ENCODE measurements around the gene MERTK. TPM values are rescaled to one million over a fixed set of nuclear protein-coding genes. Genes with fewer than 3 reads are reported as not detected.
"Not testable (repeated sequence)": the region's sequence is repeated elsewhere in the genome, so short reads cannot be mapped to it uniquely, and the experiment has no call there.

The MERTK gene
- total RNA-seq, 1 donor from 2014 or later, result 4.2 TPM

GRCh38 chr2:111908578-111908977 lies 10.2 kb downstream of the MERTK start:
- no peak overlapping the region for H3K9ac ChIP-seq (ENCODE audit: low read depth in 1 of 3, low read length in 3 of 3)
- H3K27me3 ChIP-seq (ENCODE audit: control insufficient read depth in 3 of 3, insufficient read depth in 3 of 3, low read length in 3 of 3), result no peaks in the 10 kb centered on the region
- no peaks in the 10 kb centered on the region for H3K36me3 ChIP-seq (ENCODE audit: control insufficient read depth in 3 of 3, insufficient read depth in 3 of 3, low read length in 3 of 3)
- H3K4me3 ChIP-seq (ENCODE audit: low read length in 3 of 3), result no peak overlapping the region
- no peaks in the 10 kb centered on the region for H3K9me3 ChIP-seq (ENCODE audit: control insufficient read depth in 3 of 3, low read length in 3 of 3)
- H3K4me1 ChIP-seq (ENCODE audit: control insufficient read depth in 3 of 3, insufficient read depth in 3 of 3, low read length in 3 of 3), result peaks cover 0 to 6% (median 2%) of the 10 kb centered on the region in 3 donors
- H3K27ac ChIP-seq (ENCODE audit: low read depth, low read length), result no peak overlapping the region

- Histone ChIP-seq H3K27ac (ENCODE audit: low read depth, low read length) (no peak overlapping the region), H3K9me3 (ENCODE audit: control insufficient read depth in 3 of 3, low read length in 3 of 3) (no peaks in the 10 kb centered on the region), H3K36me3 (ENCODE audit: control insufficient read depth in 3 of 3, insufficient read depth in 3 of 3, low read length in 3 of 3) (no peaks in the 10 kb centered on the region), H3K4me3 (ENCODE audit: low read length in 3 of 3) (no peak overlapping the region), H3K27me3 (ENCODE audit: control insufficient read depth in 3 of 3, insufficient read depth in 3 of 3, low read length in 3 of 3) (no peaks in the 10 kb centered on the region), H3K9ac (ENCODE audit: low read depth in 1 of 3, low read length in 3 of 3) (no peak overlapping the region), H3K4me1 (ENCODE audit: control insufficient read depth in 3 of 3, insufficient read depth in 3 of 3, low read length in 3 of 3) (peaks cover 0 to 6% (median 2%) of the 10 kb centered on the region in 3 donors)
These were observed 10.7 kb downstream of the MERTK start for GRCh38 chr2:111909079-111909478.

DNA sequence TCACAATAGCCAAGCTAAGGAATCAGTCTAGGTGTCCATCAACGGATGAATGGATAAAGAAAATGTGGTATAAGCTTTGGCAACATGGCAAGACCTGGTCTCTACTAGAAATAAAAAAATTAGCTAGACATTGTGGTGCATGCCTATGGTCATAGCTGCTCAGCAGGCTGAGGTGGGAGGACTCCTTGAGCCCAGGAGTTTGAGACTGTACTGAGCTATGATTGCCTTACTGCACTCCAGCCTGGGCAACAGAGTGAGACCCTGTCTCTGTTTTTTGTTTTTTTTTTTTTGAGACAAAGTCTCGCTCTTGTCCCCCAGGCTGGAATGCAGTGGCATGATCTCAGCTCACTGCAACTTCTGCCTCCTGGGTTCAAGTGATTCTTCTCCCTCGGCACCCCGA lies 11.6 kb downstream of the MERTK start:
- H3K36me3 ChIP-seq (ENCODE audit: control insufficient read depth in 3 of 3, insufficient read depth in 3 of 3, low read length in 3 of 3); H3K27me3 ChIP-seq (ENCODE audit: control insufficient read depth in 3 of 3, insufficient read depth in 3 of 3, low read length in 3 of 3); H3K27ac ChIP-seq (ENCODE audit: low read depth, low read length); H3K9me3 ChIP-seq (ENCODE audit: control insufficient read depth in 3 of 3, low read length in 3 of 3); H3K4me3 ChIP-seq (ENCODE audit: low read length in 3 of 3); H3K9ac ChIP-seq (ENCODE audit: low read depth in 1 of 3, low read length in 3 of 3); H3K4me1 ChIP-seq (ENCODE audit: control insufficient read depth in 3 of 3, insufficient read depth in 3 of 3, low read length in 3 of 3): not testable (repeated sequence)

GRCh38 chr2:111910609-111911277 lies 12.3 kb downstream of the MERTK start:
- no peaks in the 10 kb centered on the region for H3K36me3 ChIP-seq (ENCODE audit: control insufficient read depth in 3 of 3, insufficient read depth in 3 of 3, low read length in 3 of 3)
- H3K9me3 ChIP-seq (ENCODE audit: control insufficient read depth in 3 of 3, low read length in 3 of 3), result no peaks in the 10 kb centered on the region
- no peak overlapping the region for H3K9ac ChIP-seq (ENCODE audit: low read depth in 1 of 3, low read length in 3 of 3)
- no peak overlapping the region for H3K4me3 ChIP-seq (ENCODE audit: low read length in 3 of 3)
- H3K27me3 ChIP-seq (ENCODE audit: control insufficient read depth in 3 of 3, insufficient read depth in 3 of 3, low read length in 3 of 3), result no peaks in the 10 kb centered on the region
- H3K27ac ChIP-seq (ENCODE audit: low read depth, low read length), result no peak overlapping the region
- peaks cover 0 to 6% (median 2%) of the 10 kb centered on the region in 3 donors for H3K4me1 ChIP-seq (ENCODE audit: control insufficient read depth in 3 of 3, insufficient read depth in 3 of 3, low read length in 3 of 3)

- not testable (repeated sequence) for H3K4me3 ChIP-seq (ENCODE audit: low read length in 3 of 3); H3K27ac ChIP-seq (ENCODE audit: low read depth, low read length); H3K27me3 ChIP-seq (ENCODE audit: control insufficient read depth in 3 of 3, insufficient read depth in 3 of 3, low read length in 3 of 3); H3K9ac ChIP-seq (ENCODE audit: low read depth in 1 of 3, low read length in 3 of 3); H3K36me3 ChIP-seq (ENCODE audit: control insufficient read depth in 3 of 3, insufficient read depth in 3 of 3, low read length in 3 of 3); H3K9me3 ChIP-seq (ENCODE audit: control insufficient read depth in 3 of 3, low read length in 3 of 3); H3K4me1 ChIP-seq (ENCODE audit: control insufficient read depth in 3 of 3, insufficient read depth in 3 of 3, low read length in 3 of 3)
These were observed 13.0 kb downstream of the MERTK start for GRCh38 chr2:111911295-111911977.

DNA sequence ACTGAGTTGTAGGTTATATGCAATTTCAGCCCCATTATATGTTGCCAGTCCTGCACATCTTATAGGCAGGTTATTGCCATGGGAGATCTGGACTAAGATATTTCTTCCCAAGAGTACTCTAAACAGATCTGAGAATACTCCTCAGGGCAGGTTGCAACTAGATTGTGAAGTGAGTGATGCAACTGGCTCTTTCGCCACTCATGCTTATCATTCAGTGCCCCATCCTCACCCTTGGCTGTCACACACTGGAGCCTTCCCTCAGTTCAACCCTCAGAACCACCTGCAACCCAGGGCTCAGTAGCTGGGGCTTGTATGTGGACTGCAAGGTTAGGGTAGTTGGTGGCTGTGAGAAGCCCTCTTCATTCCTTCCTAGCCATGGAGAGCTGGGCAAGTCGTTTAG lies 14.1 kb downstream of the MERTK start:
- Histone ChIP-seq H3K9ac (ENCODE audit: low read depth in 1 of 3, low read length in 3 of 3) (no peak overlapping the region), H3K27me3 (ENCODE audit: control insufficient read depth in 3 of 3, insufficient read depth in 3 of 3, low read length in 3 of 3) (no peaks in the 10 kb centered on the region), H3K4me1 (ENCODE audit: control insufficient read depth in 3 of 3, insufficient read depth in 3 of 3, low read length in 3 of 3) (no peaks in the 10 kb centered on the region), H3K4me3 (ENCODE audit: low read length in 3 of 3) (no peak overlapping the region), H3K36me3 (ENCODE audit: control insufficient read depth in 3 of 3, insufficient read depth in 3 of 3, low read length in 3 of 3) (no peaks in the 10 kb centered on the region), H3K9me3 (ENCODE audit: control insufficient read depth in 3 of 3, low read length in 3 of 3) (no peaks in the 10 kb centered on the region), H3K27ac (ENCODE audit: low read depth, low read length) (no peak overlapping the region)

DNA sequence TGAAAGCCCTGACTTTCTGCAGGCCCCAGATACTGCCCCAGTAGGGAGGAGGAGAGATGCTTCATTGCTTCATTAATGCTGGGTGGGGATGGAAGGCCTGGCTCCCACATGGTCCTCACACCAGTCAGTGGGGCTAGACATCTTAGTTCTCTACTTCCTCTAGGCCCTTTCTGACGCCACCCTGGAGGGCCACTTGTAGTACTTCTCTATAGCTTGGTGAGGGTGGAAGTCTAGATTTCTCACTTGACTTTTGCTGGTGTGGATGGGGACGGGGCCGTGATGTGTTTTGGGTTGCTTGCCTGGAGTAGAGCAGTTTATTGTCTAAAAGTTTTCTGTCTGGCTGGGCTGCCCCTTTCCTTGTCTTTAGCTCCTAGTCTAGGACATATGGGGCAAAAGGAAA lies 18.7 kb downstream of the MERTK start:
- Histone ChIP-seq H3K9ac (ENCODE audit: low read depth in 1 of 3, low read length in 3 of 3) (no peak overlapping the region), H3K36me3 (ENCODE audit: control insufficient read depth in 3 of 3, insufficient read depth in 3 of 3, low read length in 3 of 3) (no peaks in the 10 kb centered on the region), H3K4me3 (ENCODE audit: low read length in 3 of 3) (no peak overlapping the region), H3K9me3 (ENCODE audit: control insufficient read depth in 3 of 3, low read length in 3 of 3) (no peaks in the 10 kb centered on the region), H3K4me1 (ENCODE audit: control insufficient read depth in 3 of 3, insufficient read depth in 3 of 3, low read length in 3 of 3) (no peaks in the 10 kb centered on the region), H3K27me3 (ENCODE audit: control insufficient read depth in 3 of 3, insufficient read depth in 3 of 3, low read length in 3 of 3) (no peaks in the 10 kb centered on the region), H3K27ac (ENCODE audit: low read depth, low read length) (no peak overlapping the region)

DNA sequence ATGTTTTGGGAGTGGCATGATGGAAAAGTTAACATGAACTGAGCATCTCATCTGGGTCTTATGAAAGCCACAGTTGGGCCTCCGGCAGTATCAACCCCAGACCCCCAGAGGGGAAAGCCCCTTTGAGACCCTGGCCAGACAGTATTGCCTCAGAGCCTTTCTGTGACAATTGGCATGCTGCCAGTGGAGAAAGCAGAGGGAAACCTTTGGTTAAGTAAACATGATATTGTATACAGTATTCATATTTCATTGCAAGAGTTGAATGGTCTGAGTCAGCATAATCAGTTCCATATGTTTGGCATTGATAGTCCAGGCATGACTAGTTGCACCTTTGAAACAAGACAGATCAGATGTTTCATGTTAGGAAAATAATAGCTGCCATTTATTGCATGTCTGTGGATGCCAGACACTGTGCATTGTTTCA lies 20.0 kb downstream of the MERTK start:
- Histone ChIP-seq H3K4me1 (ENCODE audit: control insufficient read depth in 3 of 3, insufficient read depth in 3 of 3, low read length in 3 of 3) (no peaks in the 10 kb centered on the region), H3K9me3 (ENCODE audit: control insufficient read depth in 3 of 3, low read length in 3 of 3) (no peaks in the 10 kb centered on the region), H3K27ac (ENCODE audit: low read depth, low read length) (no peak overlapping the region), H3K36me3 (ENCODE audit: control insufficient read depth in 3 of 3, insufficient read depth in 3 of 3, low read length in 3 of 3) (no peaks in the 10 kb centered on the region), H3K4me3 (ENCODE audit: low read length in 3 of 3) (no peak overlapping the region), H3K27me3 (ENCODE audit: control insufficient read depth in 3 of 3, insufficient read depth in 3 of 3, low read length in 3 of 3) (no peaks in the 10 kb centered on the region), H3K9ac (ENCODE audit: low read depth in 1 of 3, low read length in 3 of 3) (no peak overlapping the region)

- no peaks in the 10 kb centered on the region for H3K27me3 ChIP-seq (ENCODE audit: control insufficient read depth in 3 of 3, insufficient read depth in 3 of 3, low read length in 3 of 3)
These were observed 21.0 kb downstream of the MERTK start for GRCh38 chr2:111919365-111919764.

DNA sequence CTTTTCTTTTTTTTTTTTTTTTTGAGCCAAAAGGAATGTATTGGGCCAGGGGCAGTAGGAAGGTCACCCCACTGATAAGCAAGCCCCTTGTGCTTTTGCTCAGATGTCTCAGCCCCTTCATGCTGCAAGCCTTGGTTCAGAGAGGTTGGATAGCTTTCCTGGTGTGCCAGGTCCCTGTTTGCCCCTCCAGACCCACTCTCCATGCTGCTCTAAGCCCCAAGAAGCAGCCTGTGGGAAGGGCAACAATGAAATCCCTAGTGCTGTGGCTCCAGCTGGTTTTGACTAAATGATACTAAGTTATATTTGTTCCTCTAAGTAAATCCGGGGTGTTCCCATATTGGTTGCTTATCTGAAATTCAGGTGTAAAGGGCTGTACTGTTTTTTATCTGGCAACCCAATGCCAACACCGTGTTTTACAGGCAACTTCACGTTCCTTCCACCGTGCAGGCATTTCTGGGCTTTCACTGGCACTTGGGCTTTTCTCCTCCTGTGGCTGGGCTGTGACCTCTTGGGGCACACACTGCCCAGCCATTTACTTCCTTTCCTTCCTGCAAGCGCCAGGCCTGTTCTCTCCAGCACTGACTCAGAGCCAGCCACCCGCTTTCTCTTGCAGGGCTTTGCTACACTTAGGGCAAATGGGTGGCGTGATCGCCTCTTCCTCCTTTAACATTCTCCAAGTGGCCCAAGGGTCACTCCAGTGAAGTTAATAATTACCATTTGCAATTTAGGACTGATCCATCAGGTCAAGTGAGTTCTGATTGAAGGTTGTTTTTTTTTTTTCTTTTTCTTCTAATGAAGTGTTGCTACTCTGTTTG lies 21.6 kb downstream of the MERTK start:
- H3K27me3 ChIP-seq (ENCODE audit: control insufficient read depth in 3 of 3, insufficient read depth in 3 of 3, low read length in 3 of 3), result no peaks in the 10 kb centered on the region
- no peak overlapping the region for H3K9ac ChIP-seq (ENCODE audit: low read depth in 1 of 3, low read length in 3 of 3)
- H3K27ac ChIP-seq (ENCODE audit: low read depth, low read length), result no peak overlapping the region
- H3K4me3 ChIP-seq (ENCODE audit: low read length in 3 of 3), result no peak overlapping the region
- no peaks in the 10 kb centered on the region for H3K9me3 ChIP-seq (ENCODE audit: control insufficient read depth in 3 of 3, low read length in 3 of 3)
- H3K36me3 ChIP-seq (ENCODE audit: control insufficient read depth in 3 of 3, insufficient read depth in 3 of 3, low read length in 3 of 3), result no peaks in the 10 kb centered on the region
- no peaks in the 10 kb centered on the region for H3K4me1 ChIP-seq (ENCODE audit: control insufficient read depth in 3 of 3, insufficient read depth in 3 of 3, low read length in 3 of 3)

More at GRCh38 chr2:111919365-111919764, 21.0 kb downstream of the MERTK start:
- Histone ChIP-seq H3K9ac (ENCODE audit: low read depth in 1 of 3, low read length in 3 of 3) (no peak overlapping the region), H3K4me3 (ENCODE audit: low read length in 3 of 3) (no peak overlapping the region), H3K9me3 (ENCODE audit: control insufficient read depth in 3 of 3, low read length in 3 of 3) (no peaks in the 10 kb centered on the region), H3K36me3 (ENCODE audit: control insufficient read depth in 3 of 3, insufficient read depth in 3 of 3, low read length in 3 of 3) (no peaks in the 10 kb centered on the region), H3K27ac (ENCODE audit: low read depth, low read length) (no peak overlapping the region), H3K4me1 (ENCODE audit: control insufficient read depth in 3 of 3, insufficient read depth in 3 of 3, low read length in 3 of 3) (no peaks in the 10 kb centered on the region)
